Psoas muscle (tissue), 7 donors: Measurements from ENCODE around the gene TAF11L7. TPM values are rescaled to one million over a fixed set of nuclear protein-coding genes. Genes with fewer than 3 reads are reported as not detected.

Source experiments
- polyA plus RNA-seq, 3 donors: library from polyadenylated mRNA; stranded (reverse); fragments of 200-250 nt; gene quantifications; one replicate each; pipeline ENCODE4 v1.2.3, GENCODE V29; 2013
- total RNA-seq, 4 donors: library from RNA; stranded (reverse); fragmentation: NEBNext Ultra II Directional in 2 of 4; extraction: Animal tissue kit (Norgen Biotek cat#: 25700) in 2 of 4; gene quantifications; one replicate each; pipeline versions ENCODE4 v1.2.1 to v1.2.4, GENCODE V29; 2021 to 2023
- donor health status: healthy with polysubstance abuse.
- donor health status: DM: no; HTN: no; CAD: no; lungs with moderate emphysema.
- donor health status: Bipolar disorder and iron deficiency.
- donor health status: healthy.
- donor health status: DM: no; HTN: no; CAD: no.
- donor health status: DM: no; HTN: no; CAD: no.
- donor health status: DM: yes; HTN: yes; CAD: no.

Gene TAF11L7
- total and polyA plus RNA-seq, 7 donors = not detected

Other genes starting within 250 kb of the TAF11L7 start
- gene TAF11L2, start 87.5 kb downstream of the TAF11L7 start, total RNA-seq = not detected
- not detected for gene TAF11L2, start 87.5 kb downstream of the TAF11L7 start, polyA plus RNA-seq
- gene TAF11L3, start 67.4 kb downstream of the TAF11L7 start, total RNA-seq = not detected
- gene TAF11L3, start 67.4 kb downstream of the TAF11L7 start, polyA plus RNA-seq = not detected
- not detected for gene TAF11L4, start 64.0 kb downstream of the TAF11L7 start, total RNA-seq
- not detected for gene TAF11L4, start 64.0 kb downstream of the TAF11L7 start, polyA plus RNA-seq
- not detected for gene TAF11L5, start 60.5 kb downstream of the TAF11L7 start, total RNA-seq
- not detected for gene TAF11L5, start 60.5 kb downstream of the TAF11L7 start, polyA plus RNA-seq
- gene TAF11L6, start 57.1 kb downstream of the TAF11L7 start, total RNA-seq = not detected
- not detected for gene TAF11L6, start 57.1 kb downstream of the TAF11L7 start, polyA plus RNA-seq
- not detected for gene TAF11L8, start 5.2 kb upstream of the TAF11L7 start, total RNA-seq
- gene TAF11L8, start 5.2 kb upstream of the TAF11L7 start, polyA plus RNA-seq = not detected
- not detected for gene TAF11L9, start 8.6 kb upstream of the TAF11L7 start, total RNA-seq
- gene TAF11L9, start 8.6 kb upstream of the TAF11L7 start, polyA plus RNA-seq = not detected
- gene TAF11L10, start 12.1 kb upstream of the TAF11L7 start, total RNA-seq = not detected
- gene TAF11L10, start 12.1 kb upstream of the TAF11L7 start, polyA plus RNA-seq = not detected
- gene TAF11L11, start 18.4 kb upstream of the TAF11L7 start, total RNA-seq = not detected
- not detected for gene TAF11L11, start 18.4 kb upstream of the TAF11L7 start, polyA plus RNA-seq
- gene TAF11L12, start 24.6 kb upstream of the TAF11L7 start, total RNA-seq = not detected
- not detected for gene TAF11L12, start 24.6 kb upstream of the TAF11L7 start, polyA plus RNA-seq
- gene TAF11L13, start 46.3 kb upstream of the TAF11L7 start, total RNA-seq = not detected
- gene TAF11L13, start 46.3 kb upstream of the TAF11L7 start, polyA plus RNA-seq = not detected
- gene TAF11L14, start 48.7 kb upstream of the TAF11L7 start, total RNA-seq = not detected
- gene TAF11L14, start 48.7 kb upstream of the TAF11L7 start, polyA plus RNA-seq = not detected